ENCODE results near the gene NBEA.
A peak's percentile ranks its signal among the peaks of the same experiment; 100 is the strongest.

Gene NBEA

DNA sequence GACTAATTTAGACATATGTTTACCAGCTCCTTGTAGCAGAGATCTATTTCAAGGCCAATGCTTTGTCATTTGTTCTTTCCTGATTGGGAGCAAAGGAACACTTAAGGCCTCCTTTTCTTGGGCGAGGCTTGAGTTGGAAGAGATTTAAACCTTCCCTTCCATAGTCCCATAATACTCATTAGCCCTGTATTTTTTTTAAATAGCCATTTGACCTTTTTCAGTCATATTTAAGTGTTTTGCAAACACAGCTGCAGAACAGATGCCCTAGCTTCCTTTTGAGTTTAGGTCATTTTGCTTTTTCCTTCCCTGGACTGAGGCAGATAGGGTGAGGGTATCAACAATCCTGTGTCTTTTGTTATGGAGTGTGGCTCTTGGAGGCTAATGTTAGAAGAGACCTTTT lies 198.3 kb downstream of the NBEA start:
- H3K9me3 ChIP-seq (ENCODE audit: control insufficient read depth, low read length): no peaks in the 10 kb centered on the region
- H3K27me3 ChIP-seq (replicated peaks; ENCODE audit: control insufficient read depth, insufficient read depth, low read length): no peaks in the 10 kb centered on the region
- H3K9ac ChIP-seq (ENCODE audit: low read length): no peak overlapping the region
- peaks cover 5% of the 10 kb centered on the region for H3K4me1 ChIP-seq (ENCODE audit: control insufficient read depth, insufficient read depth, low read length)
- H3K36me3 ChIP-seq (ENCODE audit: control insufficient read depth, insufficient read depth, low read length, severe bottlenecking): no peaks in the 10 kb centered on the region
- no peak overlapping the region for H3K4me3 ChIP-seq (ENCODE audit: low read length)
- DNase-seq (ENCODE audit: low read depth): no peak

DNA sequence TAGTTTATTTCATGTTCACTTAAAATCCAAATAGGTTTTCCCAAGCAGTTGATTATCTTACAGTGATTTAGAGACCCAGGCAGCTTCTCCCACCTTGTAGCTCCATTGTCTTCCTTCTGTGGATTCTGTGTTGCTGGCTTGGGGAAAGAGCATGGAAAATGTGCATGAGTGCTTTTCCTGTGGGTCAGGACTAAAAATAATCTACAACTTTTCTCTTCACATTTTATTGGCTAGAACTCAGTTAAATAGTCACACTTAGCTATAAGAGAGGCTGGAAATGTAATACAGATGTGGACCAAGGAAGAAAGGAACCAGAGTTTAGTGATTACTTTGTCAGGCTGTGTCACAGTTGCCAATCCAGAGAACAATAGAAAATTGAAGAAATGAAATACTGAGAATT lies 198.8 kb downstream of the NBEA start:
- no peaks in the 10 kb centered on the region for H3K27me3 ChIP-seq (replicated peaks; ENCODE audit: control insufficient read depth, insufficient read depth, low read length)
- H3K9me3 ChIP-seq (ENCODE audit: control insufficient read depth, low read length): no peaks in the 10 kb centered on the region
- H3K4me3 ChIP-seq (ENCODE audit: low read length): no peak overlapping the region
- no peak for DNase-seq (ENCODE audit: low read depth)
- H3K36me3 ChIP-seq (ENCODE audit: control insufficient read depth, insufficient read depth, low read length, severe bottlenecking): no peaks in the 10 kb centered on the region
- H3K9ac ChIP-seq (ENCODE audit: low read length): no peak overlapping the region
- peaks cover 5% of the 10 kb centered on the region for H3K4me1 ChIP-seq (ENCODE audit: control insufficient read depth, insufficient read depth, low read length)

GRCh38 chr13:35143123-35143522 lies 201.1 kb downstream of the NBEA start:
- H3K4me3 ChIP-seq (ENCODE audit: low read length): no peak overlapping the region
- no peaks in the 10 kb centered on the region for H3K36me3 ChIP-seq (ENCODE audit: control insufficient read depth, insufficient read depth, low read length, severe bottlenecking)
- H3K27me3 ChIP-seq (replicated peaks; ENCODE audit: control insufficient read depth, insufficient read depth, low read length): no peaks in the 10 kb centered on the region
- peak; percentile 52 for DNase-seq (ENCODE audit: low read depth)
- H3K9ac ChIP-seq (ENCODE audit: low read length): no peak overlapping the region
- no peaks in the 10 kb centered on the region for H3K9me3 ChIP-seq (ENCODE audit: control insufficient read depth, low read length)
- H3K4me1 ChIP-seq (ENCODE audit: control insufficient read depth, insufficient read depth, low read length): peaks cover 5% of the 10 kb centered on the region

GRCh38 chr13:35144166-35144890 lies 202.3 kb downstream of the NBEA start:
- no peak overlapping the region for H3K9ac ChIP-seq (ENCODE audit: low read length)
- H3K36me3 ChIP-seq (ENCODE audit: control insufficient read depth, insufficient read depth, low read length, severe bottlenecking): no peaks in the 10 kb centered on the region
- no peaks in the 10 kb centered on the region for H3K27me3 ChIP-seq (replicated peaks; ENCODE audit: control insufficient read depth, insufficient read depth, low read length)
- peak; percentile 31 for DNase-seq (ENCODE audit: low read depth)
- H3K4me1 ChIP-seq (ENCODE audit: control insufficient read depth, insufficient read depth, low read length): peaks cover 5% of the 10 kb centered on the region
- no peaks in the 10 kb centered on the region for H3K9me3 ChIP-seq (ENCODE audit: control insufficient read depth, low read length)
- no peak overlapping the region for H3K4me3 ChIP-seq (ENCODE audit: low read length)

- Histone ChIP-seq H3K9ac (ENCODE audit: low read length) (no peak overlapping the region), H3K9me3 (ENCODE audit: control insufficient read depth, low read length) (no peaks in the 10 kb centered on the region), H3K27me3 (replicated peaks; ENCODE audit: control insufficient read depth, insufficient read depth, low read length) (no peaks in the 10 kb centered on the region), H3K4me1 (ENCODE audit: control insufficient read depth, insufficient read depth, low read length) (peaks cover 5% of the 10 kb centered on the region), H3K36me3 (ENCODE audit: control insufficient read depth, insufficient read depth, low read length, severe bottlenecking) (no peaks in the 10 kb centered on the region), H3K4me3 (ENCODE audit: low read length) (no peak overlapping the region)
- no peak for DNase-seq (ENCODE audit: low read depth)
Observed at GRCh38 chr13:35146686-35147085, 204.6 kb downstream of the NBEA start.

GRCh38 chr13:35157143-35157755 lies 215.2 kb downstream of the NBEA start:
- no peak overlapping the region for H3K4me3 ChIP-seq (ENCODE audit: low read length)
- no peak overlapping the region for H3K9ac ChIP-seq (ENCODE audit: low read length)
- H3K27me3 ChIP-seq (replicated peaks; ENCODE audit: control insufficient read depth, insufficient read depth, low read length): no peaks in the 10 kb centered on the region
- H3K36me3 ChIP-seq (ENCODE audit: control insufficient read depth, insufficient read depth, low read length, severe bottlenecking): no peaks in the 10 kb centered on the region
- no peaks in the 10 kb centered on the region for H3K9me3 ChIP-seq (ENCODE audit: control insufficient read depth, low read length)
- H3K4me1 ChIP-seq (ENCODE audit: control insufficient read depth, insufficient read depth, low read length): no peaks in the 10 kb centered on the region
- DNase-seq (ENCODE audit: low read depth): peak; percentile 85

DNA sequence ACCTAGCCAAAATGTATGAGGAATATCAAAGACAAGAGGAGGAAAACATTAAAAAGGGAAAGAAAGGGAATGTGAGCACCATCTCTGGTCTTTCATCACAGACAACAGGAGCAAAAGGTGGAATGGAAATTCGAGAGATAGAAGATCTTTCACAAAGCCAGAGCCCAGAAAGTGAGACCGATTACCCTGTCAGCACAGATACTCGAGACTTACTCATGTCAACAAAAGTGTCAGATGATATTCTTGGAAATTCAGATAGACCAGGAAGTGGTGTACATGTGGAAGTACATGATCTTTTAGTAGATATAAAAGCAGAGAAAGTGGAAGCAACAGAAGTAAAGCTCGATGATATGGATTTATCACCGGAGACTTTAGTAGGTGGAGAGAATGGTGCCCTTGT lies 217.0 kb downstream of the NBEA start:
- no peaks in the 10 kb centered on the region for H3K9me3 ChIP-seq (ENCODE audit: control insufficient read depth, low read length)
- H3K9ac ChIP-seq (ENCODE audit: low read length): no peak overlapping the region
- no peaks in the 10 kb centered on the region for H3K4me1 ChIP-seq (ENCODE audit: control insufficient read depth, insufficient read depth, low read length)
- no peak overlapping the region for H3K4me3 ChIP-seq (ENCODE audit: low read length)
- no peaks in the 10 kb centered on the region for H3K27me3 ChIP-seq (replicated peaks; ENCODE audit: control insufficient read depth, insufficient read depth, low read length)
- H3K36me3 ChIP-seq (ENCODE audit: control insufficient read depth, insufficient read depth, low read length, severe bottlenecking): no peaks in the 10 kb centered on the region
- no peak for DNase-seq (ENCODE audit: low read depth)

GRCh38 chr13:35160896-35161295 lies 218.8 kb downstream of the NBEA start:
- Histone ChIP-seq H3K36me3 (ENCODE audit: control insufficient read depth, insufficient read depth, low read length, severe bottlenecking) (no peaks in the 10 kb centered on the region), H3K27me3 (replicated peaks; ENCODE audit: control insufficient read depth, insufficient read depth, low read length) (no peaks in the 10 kb centered on the region), H3K4me1 (ENCODE audit: control insufficient read depth, insufficient read depth, low read length) (no peaks in the 10 kb centered on the region), H3K9me3 (ENCODE audit: control insufficient read depth, low read length) (no peaks in the 10 kb centered on the region), H3K9ac (ENCODE audit: low read length) (no peak overlapping the region), H3K4me3 (ENCODE audit: low read length) (no peak overlapping the region)
- DNase-seq (ENCODE audit: low read depth): no peak

- H3K9me3 ChIP-seq (ENCODE audit: control insufficient read depth, low read length): no peaks in the 10 kb centered on the region
Observed at GRCh38 chr13:35162420-35162819, 220.3 kb downstream of the NBEA start.

DNA sequence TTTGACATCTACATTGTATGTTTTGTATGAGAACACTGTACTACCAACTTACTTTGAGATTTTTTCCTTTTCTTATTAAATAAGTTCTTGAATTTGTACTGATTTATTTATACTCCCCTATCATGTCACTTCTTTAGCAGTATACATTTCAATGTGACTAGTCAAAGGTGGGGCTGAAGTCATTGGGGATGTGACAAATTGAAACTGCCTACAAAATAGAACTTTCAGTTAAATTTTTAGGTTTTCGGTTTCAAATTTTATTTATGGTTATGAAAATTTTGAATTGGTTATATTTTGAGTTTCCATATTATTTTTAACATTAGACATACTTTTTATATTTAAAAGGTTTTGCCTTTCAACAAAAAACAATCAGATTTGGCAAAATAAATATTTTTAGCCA lies 221.6 kb downstream of the NBEA start:
- no peak for DNase-seq (ENCODE audit: low read depth)
- H3K27me3 ChIP-seq (replicated peaks; ENCODE audit: control insufficient read depth, insufficient read depth, low read length): no peaks in the 10 kb centered on the region
- H3K9me3 ChIP-seq (ENCODE audit: control insufficient read depth, low read length): no peaks in the 10 kb centered on the region

More at GRCh38 chr13:35162420-35162819, 220.3 kb downstream of the NBEA start:
- no peak for DNase-seq (ENCODE audit: low read depth)
- Histone ChIP-seq H3K4me3 (ENCODE audit: low read length) (no peak overlapping the region), H3K27me3 (replicated peaks; ENCODE audit: control insufficient read depth, insufficient read depth, low read length) (no peaks in the 10 kb centered on the region), H3K36me3 (ENCODE audit: control insufficient read depth, insufficient read depth, low read length, severe bottlenecking) (no peaks in the 10 kb centered on the region), H3K9ac (ENCODE audit: low read length) (no peak overlapping the region), H3K4me1 (ENCODE audit: control insufficient read depth, insufficient read depth, low read length) (no peaks in the 10 kb centered on the region)

GRCh38 chr13:35164324-35164932 lies 222.4 kb downstream of the NBEA start:
- H3K9ac ChIP-seq (ENCODE audit: low read length): no peak overlapping the region
- peak; percentile 83 for DNase-seq (ENCODE audit: low read depth)
- H3K4me1 ChIP-seq (ENCODE audit: control insufficient read depth, insufficient read depth, low read length): no peaks in the 10 kb centered on the region
- no peaks in the 10 kb centered on the region for H3K27me3 ChIP-seq (replicated peaks; ENCODE audit: control insufficient read depth, insufficient read depth, low read length)
- H3K36me3 ChIP-seq (ENCODE audit: control insufficient read depth, insufficient read depth, low read length, severe bottlenecking): no peaks in the 10 kb centered on the region
- H3K4me3 ChIP-seq (ENCODE audit: low read length): no peak overlapping the region
- no peaks in the 10 kb centered on the region for H3K9me3 ChIP-seq (ENCODE audit: control insufficient read depth, low read length)

More for the DNA sequence above, 221.6 kb downstream of the NBEA start:
- Histone ChIP-seq H3K36me3 (ENCODE audit: control insufficient read depth, insufficient read depth, low read length, severe bottlenecking) (no peaks in the 10 kb centered on the region), H3K4me3 (ENCODE audit: low read length) (no peak overlapping the region), H3K9ac (ENCODE audit: low read length) (no peak overlapping the region), H3K4me1 (ENCODE audit: control insufficient read depth, insufficient read depth, low read length) (no peaks in the 10 kb centered on the region)
